Epidermal melanocyte (primary cell): ENCODE results near the gene IQCB1.
"Not testable (repeated sequence)": the region's sequence is repeated elsewhere in the genome, so short reads cannot be mapped to it uniquely, and the experiment has no call there.

Experiments used
- DNase-seq: peaks from one replicate; pipeline ENCODE4 v3.0.0; 2011; ENCODE audit warnings: low spot score; ENCODE audit not compliant: insufficient read length

Gene IQCB1, protein sequence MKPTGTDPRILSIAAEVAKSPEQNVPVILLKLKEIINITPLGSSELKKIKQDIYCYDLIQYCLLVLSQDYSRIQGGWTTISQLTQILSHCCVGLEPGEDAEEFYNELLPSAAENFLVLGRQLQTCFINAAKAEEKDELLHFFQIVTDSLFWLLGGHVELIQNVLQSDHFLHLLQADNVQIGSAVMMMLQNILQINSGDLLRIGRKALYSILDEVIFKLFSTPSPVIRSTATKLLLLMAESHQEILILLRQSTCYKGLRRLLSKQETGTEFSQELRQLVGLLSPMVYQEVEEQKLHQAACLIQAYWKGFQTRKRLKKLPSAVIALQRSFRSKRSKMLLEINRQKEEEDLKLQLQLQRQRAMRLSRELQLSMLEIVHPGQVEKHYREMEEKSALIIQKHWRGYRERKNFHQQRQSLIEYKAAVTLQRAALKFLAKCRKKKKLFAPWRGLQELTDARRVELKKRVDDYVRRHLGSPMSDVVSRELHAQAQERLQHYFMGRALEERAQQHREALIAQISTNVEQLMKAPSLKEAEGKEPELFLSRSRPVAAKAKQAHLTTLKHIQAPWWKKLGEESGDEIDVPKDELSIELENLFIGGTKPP

DNA sequence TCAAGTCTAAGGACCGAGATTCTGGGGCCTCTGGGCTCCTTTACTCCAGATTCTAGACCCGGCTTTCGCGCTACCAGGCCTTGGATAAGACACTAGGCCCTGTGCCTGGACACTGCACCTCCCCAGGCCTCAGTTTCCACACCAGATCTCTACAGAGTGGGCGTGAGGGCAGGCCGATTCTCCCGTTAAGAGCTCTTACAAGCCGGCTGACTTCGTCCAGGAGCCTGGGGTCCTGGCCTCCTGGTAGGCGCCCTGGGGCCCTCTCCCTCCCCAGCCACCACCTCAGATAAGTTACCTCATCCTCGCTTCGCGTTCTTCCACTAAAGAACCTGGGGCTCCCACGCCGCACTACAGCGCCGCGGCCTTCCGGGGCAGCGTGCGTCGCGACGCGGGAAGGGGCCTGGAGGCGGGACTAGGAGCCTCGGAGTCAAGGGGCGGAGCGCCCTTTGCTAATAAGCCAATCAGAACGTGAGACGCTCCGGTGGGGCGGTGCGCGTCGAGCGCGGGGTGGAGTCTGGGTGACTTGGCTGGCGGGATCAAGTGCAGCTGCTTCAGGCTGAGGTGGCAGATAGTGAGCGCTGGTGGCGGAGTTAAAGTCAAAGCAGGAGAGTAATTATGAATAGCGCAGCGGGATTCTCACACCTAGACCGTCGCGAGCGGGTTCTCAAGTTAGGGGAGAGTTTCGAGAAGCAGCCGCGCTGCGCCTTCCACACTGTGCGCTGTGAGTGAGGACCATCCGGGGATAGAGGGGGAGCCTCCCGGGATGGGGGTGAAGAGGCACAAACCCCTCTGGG lies at the start of gene IQCB1, which contains the start of gene EAF2:
IQCB1 (minus strand) TSS at position 390 of the 794 bp plus-strand sequence. CDS start 6,100 bp downstream, outside the sequence.
EAF2 (plus strand) TSS at position 539 of the 794 bp plus-strand sequence; CDS start at position 616, 77 bp downstream.
- DNase-seq: peak; percentile 91

DNA sequence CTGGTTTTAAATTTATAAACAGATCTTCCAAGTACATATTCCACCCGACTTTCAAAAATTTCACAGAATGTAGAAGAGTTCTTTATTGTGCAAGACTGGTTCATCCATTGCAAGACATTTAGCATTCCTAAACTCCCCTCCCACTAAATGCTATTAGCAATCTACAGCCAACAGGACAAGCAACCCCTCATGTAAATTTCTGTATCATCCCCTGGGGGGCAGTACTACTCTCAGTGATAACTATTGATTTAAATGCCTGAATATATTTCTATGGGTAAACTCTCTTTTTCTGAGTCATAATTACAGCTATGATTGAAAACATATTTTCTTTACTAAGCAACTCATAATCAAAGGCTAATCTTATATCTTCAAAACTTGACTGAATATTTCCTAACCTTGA lies 48.6 kb upstream of the IQCB1 start:
- DNase-seq: no peak

DNA sequence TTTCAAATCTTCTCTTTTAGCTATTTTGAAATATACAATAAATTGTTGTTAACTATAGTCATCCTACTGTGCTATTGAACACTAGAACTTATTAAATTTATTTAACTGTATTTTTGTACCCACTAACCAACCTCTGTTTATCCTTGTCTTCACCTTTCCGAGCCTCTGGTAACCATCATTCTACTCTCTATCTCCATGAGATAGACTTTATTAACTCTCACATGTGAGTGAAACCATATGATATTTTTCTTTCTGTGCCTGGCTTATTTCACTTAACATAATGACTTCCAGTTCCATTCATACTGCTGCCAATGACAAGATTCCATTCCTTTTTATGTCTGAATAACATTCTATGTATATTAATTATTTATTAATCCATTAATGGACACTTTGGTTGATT lies 43.6 kb upstream of the IQCB1 start:
- no peak for DNase-seq

DNA sequence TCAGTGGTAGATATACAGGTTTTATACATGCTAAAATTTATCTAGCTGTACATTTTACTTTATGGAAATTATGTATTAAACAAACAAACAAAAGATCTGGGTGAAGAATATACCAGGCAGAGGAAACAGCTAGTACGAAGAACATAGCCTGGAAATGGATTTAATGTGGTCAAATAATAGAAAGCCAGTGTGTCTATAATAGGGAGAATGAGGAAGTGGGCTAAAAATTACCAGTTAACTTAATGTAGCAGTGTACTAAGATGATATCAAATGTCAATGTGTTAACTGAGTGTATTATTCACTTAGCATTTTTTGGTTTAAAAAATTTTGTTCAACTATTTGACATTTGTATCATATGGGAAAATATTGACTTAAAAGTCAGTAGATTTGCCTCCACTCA lies 36.6 kb upstream of the IQCB1 start:
- DNase-seq: no peak

DNA sequence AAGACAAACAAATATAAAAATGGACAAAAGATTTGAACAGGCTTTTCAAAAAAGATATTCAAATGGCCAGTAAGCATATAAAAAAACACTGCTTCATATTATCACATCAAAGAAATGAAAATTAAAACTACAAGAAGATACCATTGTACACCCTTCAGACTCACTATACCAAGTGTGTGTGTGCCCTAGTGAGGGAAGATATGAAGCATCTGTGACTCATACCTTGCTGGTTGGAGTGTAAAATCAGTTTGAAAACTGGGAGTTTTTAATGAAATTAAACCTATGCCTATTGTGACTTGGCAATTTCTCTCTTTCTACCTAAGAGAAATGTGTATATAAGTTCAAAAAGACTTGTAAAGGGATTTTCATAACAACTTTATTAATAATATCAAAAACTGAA lies 35.9 kb upstream of the IQCB1 start:
- no peak for DNase-seq

DNA sequence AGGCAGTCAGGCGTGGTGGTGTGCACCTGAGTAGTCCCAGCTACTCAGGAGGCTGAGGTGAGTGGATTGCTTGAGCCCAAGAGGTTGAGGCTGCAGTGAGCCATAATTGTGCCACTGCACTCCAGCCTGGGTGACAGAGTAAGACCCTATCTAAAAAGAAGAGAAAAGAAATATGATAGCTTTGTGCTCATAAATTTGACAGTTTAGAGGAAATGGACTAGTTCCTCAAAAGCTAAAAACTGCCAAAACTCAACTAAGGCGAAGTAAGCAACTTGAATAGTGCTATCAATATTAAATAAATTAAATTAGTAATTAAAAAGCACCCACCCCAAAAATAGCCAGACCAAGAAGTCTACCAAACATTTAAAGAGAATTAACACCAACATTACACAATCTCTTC lies 34.9 kb upstream of the IQCB1 start:
- no peak for DNase-seq

DNA sequence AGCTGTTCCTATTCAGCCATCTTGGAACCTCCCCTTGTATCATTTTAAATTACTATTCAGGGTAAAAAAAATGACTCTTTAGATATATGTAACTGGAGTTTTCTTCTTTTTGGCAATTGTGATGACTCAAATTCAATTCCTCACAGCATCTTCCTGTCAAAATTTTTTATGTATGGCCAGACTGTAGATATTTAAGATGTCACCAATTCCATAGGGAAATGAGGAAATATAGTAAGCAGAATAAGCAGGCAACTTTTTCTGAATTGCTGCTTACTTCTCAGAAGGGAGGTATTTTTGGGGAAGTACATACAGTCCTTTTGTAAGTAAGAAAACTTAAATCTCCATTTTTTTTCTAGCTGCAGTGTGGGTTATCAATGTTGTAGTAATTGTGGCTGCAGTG lies 28.9 kb upstream of the IQCB1 start:
- DNase-seq: no peak

DNA sequence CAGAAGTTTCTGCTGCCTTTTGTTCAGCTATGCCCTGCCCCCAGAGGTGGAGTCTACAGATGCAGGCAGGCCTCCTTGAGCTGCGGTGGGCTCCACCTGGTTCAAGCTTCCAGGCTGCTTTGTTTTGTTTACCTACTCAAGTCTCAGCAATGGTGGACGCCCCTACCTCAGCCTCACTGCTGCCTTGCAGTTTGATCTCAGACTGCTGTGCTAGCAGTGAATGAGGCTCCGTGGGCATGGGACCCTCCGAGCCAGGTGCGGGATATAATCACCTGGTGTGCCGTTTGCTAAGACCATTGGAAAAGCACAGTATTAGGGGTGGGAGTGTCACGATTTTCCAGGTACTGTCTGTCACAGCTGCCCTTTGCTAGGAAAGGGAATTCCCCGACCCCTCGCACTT lies 28.4 kb upstream of the IQCB1 start:
- not testable (repeated sequence) for DNase-seq

DNA sequence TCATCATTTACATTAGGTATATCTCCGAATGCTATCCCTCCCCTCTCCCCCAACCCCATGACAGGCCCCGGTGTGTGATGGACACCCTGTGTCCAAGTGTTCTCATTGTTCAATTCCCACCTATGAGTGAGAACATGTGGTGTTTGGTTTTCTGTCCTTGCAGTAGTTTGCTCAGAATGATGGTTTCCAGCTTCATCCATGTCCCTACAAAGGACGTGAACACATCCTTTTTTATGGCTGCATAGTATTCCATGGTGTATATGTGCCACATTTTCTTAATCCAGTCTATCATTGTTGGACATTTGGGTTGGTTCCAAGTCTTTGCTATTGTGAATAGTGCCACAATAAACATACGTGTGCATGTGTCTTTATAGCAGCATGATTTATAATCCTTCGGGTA lies 22.9 kb upstream of the IQCB1 start:
- not testable (repeated sequence) for DNase-seq

DNA sequence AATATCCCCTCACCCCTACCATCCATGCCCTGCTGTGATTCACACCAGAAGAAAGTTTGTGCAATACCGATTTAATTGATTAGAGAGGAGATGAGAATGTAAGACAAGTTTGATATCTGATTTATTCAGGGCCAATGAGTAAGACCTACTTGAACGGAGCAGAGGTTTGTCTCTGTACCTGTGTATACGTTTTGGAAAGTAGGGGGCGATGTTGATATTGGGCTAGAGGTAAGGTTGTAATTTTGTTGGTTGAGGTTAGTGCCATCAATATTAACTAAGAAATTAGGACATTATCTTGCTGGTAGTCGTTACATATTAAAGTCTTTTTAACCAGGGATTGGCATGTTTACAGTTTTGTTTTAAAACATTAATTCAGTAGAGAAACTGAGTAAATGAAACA lies 20.7 kb upstream of the IQCB1 start:
- no peak for DNase-seq

DNA sequence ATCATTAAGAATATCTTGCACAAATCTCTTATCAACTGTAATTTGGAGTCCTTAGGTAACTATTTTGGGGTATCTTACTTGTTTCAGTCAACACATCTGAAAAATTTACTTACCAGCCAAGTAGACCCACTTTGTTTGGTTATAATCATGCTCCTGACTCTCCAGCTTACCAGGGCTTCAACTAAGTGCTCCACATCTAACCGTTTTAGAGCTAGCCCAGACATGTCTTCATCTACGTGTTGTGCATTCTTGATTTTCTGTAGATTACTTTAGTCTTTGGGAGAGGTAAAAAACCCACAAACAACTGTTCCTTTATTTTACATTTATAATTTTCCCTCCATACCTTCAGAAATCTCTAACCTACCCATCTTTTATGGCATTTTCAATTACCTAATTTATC lies 17.4 kb upstream of the IQCB1 start:
- DNase-seq: no peak

DNA sequence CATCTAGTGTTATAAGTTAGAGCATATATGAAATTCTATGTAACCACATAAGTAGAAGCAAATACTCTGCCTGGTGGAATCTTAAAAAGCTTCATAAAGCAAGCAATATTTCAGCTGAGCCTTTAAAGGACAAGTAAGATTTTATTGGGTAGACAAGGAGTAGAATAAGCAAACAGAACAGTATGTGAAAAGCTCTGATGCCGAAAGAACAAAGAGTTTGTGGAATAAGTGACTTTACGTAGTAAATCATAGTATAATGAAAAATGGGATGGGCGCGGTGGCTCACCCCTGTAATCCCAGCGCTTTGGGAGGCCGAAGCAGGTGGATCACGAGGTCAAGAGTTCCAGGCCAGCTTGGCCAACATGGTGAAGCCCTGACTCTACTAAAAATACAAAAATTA lies 10.0 kb upstream of the IQCB1 start:
- no peak for DNase-seq

DNA sequence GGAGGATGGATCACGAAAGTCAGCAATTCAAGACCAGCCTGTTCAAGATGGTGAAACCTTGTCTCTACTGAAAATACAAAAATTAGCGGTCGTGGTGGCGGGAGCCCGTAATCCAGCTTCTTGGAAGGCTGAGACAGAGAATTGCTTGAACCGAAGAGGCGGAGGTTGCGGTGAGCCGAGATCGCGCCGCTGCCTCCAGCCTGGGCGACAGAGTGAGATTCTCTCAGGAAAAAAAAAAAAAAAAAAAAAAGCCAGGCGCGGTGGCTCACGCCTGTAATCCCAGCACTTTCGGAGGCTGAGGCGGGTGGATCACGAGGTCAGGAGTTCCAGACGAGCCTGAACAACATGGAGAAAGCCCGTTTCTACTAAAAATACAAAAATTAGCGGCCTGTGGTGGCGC lies 5.1 kb upstream of the IQCB1 start:
- DNase-seq: no peak

DNA sequence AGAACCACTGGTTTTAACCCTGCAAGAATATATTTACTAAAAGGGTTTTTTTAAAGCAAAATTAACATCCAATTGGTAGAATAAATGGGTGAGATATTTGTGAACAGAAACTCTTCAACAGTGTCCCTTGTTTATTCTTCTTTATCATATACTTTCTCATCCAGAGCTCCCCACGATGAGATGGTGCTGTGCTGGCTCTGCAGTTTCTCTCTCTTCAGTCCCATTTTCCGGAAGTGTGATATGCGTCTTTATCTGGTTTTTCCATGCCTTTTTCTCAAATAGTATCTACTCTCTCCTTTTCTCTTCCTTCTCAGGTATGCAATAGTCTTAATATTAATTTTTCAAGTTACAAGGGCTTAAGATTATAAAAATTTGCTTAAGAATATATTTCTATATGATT lies 1.6 kb upstream of the IQCB1 start:
- no peak for DNase-seq

DNA sequence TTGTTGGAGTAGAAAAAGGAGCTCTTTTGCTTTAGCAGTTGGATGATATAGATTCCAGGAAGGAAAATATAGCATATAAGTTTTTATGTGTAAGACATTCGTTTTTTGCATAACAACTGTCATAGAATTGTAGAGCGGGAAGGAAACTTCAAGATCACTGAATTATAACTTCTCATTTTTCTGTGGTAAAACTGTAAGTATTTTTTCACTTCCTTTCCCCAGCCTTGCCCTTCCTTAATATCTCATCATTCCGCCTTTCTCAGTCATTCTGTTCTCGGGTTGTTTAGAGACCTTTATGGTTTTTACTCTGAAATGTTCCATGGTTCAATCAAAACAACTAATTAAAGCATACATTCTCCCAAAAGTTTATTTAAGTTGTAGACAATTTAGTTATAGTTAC lies 1.2 kb upstream of the IQCB1 start:
- no peak for DNase-seq

DNA sequence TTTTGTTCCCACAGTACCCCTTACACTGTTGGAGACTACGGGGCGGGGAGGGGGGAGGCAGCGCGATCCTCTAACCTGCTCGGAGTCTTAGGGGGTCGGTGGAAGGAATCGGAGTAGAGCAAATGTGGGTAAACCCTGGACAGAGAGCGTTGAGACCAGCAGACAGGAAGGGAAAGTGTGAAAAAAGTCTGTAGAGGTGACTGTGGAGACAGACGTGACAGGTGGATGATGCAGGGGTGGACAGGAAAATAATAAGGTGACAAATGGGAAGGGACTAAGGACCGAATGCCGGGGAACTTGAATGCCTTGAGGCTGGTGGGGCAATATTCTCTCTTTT lies 573 bp upstream of the IQCB1 start:
- no peak for DNase-seq

DNA sequence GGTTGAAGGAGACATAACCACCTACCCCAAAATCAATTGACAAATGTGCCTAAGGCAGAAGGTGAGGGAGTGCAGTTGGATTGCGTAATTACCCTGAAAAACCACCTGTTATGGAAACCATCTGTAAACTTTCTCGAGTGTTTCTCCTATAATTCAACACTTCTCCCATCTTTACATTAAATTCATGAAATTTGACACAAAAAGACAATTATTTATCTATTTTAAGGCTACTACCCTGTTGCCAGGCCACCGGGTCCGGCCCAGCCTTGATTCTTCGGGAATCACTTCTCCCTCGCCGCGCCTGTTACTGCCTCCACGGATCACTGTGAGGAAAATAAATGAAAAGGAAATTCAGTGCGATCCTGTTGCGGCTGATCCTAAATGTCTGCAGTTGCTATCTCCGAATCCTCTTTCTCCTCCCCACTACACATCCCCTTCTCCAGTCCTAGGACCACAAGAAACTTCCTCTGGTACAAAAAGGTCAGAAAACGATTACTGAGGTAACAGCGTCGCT lies 646 bp downstream of the IQCB1 start:
- no peak for DNase-seq

DNA sequence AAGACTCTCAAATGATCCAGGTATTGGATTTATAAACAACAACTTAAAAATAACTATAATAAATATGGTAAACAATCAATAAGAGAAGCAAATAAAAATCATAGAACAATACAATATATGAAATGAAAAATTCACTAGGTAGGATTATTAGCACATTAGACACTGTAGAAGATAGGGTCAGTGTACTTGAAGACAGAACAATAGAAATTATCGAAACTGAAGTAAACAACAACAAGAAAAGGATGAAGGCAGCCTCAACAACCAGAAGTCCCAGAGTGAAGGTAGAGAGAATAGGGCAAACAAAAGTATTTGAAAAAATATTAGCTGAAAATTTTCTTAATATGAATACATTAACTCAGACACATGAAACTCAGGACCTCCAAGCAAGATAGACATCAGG lies 11.9 kb downstream of the IQCB1 start:
- DNase-seq: no peak

DNA sequence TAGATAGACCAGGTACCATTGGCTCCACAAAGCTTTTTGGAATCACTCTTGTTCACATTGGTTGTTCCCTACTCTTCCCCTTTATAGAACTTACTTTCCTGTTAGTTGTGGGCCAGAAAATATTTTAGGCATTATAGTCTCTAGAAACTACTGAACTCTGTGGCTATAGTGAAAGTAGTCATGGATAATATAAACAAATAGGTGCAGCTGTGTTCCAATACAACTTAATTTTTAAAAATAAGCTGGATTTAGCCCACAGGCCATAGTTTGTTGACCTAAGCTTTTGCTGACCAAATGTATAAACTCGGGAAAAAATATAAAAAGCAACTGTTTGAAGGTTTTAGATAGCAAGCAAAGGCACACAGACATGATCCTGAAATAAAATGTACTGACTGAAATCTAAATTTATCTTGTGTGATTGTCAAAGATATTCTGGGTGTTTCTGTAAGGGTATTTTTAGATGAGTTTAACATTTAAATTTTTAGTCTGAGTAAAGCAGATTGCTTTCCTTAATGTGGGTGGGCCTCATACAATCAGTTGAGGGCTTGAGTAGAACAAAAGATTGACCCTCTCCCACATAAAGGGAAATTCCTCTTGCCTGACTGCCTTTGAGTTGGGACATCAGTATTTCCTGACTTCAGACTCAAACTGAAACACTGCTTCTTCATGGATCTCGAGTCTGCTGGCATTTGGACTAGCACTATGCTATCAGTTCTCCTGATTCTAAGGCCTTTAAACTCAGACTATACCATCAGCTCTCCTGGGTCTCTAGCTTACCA lies 13.2 kb downstream of the IQCB1 start:
- DNase-seq: no peak

DNA sequence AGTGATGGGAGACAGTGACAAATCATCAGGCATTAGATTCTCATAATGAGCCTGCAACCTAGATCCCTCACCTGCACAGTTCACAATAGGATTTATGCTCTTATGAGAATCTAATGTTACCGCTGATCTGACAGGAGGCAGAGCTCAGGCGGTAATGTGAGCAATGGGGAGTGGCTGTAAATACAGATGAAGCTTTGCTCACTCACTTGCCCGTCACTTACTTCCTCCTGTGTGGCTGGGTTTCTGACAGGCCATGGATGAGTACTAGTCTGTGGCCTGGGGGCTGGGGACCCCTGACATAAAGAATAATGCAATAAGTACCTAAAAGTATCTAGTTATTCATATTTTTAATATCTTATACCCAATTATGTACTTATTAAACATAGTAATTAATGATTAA lies 15.6 kb downstream of the IQCB1 start:
- no peak for DNase-seq

DNA sequence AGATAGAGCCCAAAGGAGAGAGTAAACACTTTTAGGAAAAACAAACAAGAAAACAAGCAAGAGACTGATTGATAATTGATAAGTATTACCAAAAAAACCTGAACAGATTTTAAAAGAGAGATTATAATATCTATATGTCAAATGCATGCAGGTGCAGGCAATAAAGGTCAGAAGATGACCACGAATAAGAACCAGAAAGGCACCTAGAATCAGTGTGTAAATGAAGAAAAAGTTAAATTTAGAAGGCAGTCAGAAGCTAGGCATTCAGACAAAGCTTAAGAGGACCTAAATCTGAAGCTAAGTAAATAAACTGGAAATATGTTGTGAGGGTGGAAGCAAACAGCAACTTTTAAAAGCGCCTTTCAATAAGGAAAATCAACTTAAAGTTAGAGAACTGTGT lies 16.3 kb downstream of the IQCB1 start:
- no peak for DNase-seq
